H1 (cell line): ENCODE measurements around the gene CDH20. TPM values are rescaled to one million over a fixed set of nuclear protein-coding genes. Genes with fewer than 3 reads are reported as not detected.

Experiments used
- CTCF ChIA-PET: fragments of 300-600 bp; sonication (Branson Sonifier 250); formaldehyde crosslinking; loops from one replicate; lab custom pipeline; 2021; ENCODE audit not compliant: partially characterized antibody; lab: Charles Lee
- POLR2A ChIA-PET: fragments of 300-600 bp; sonication (Branson Sonifier 250); formaldehyde crosslinking; loops from one replicate; lab custom pipeline; 2021; ENCODE audit warnings: inconsistent platforms; ENCODE audit not compliant: partially characterized antibody; lab: Charles Lee
- DNase-seq, 2 experiments: peaks; one replicate each; pipeline versions ENCODE4 v3.0.0 to v3.0.0-alpha.2; 2010 to 2022; ENCODE audit warnings: low spot score in 2 of 2, low read depth in 1 of 2, mixed read lengths in 1 of 2
- FAIRE-seq: peaks from 2 replicates; lab custom pipeline; 2011; peaks lifted over from hg19 to GRCh38; lab: Jason Lieb, UNC
- H2AFZ ChIP-seq: 2 replicates; pipeline ENCODE4 v1.8.1; 2012; ENCODE audit warnings: low read length, inconsistent platforms
- H2AK5ac ChIP-seq: 2 replicates; pipeline ENCODE4 v1.6.1; 2013; ENCODE audit warnings: low read depth, low read length
- H2BK120ac ChIP-seq: replicated peaks from 2 replicates; pipeline ENCODE3; 2013; ENCODE audit warnings: low read depth, low read length, inconsistent platforms
- H2BK12ac ChIP-seq: 2 replicates; pipeline ENCODE4 v1.6.1; 2013; ENCODE audit warnings: low read depth, low read length
- H2BK15ac ChIP-seq: 2 replicates; pipeline ENCODE4 v1.6.1; 2013; ENCODE audit warnings: low read length
- H2BK20ac ChIP-seq: 2 replicates; pipeline ENCODE4 v1.6.1; 2013; ENCODE audit warnings: low read length
- H2BK5ac ChIP-seq: 2 replicates; pipeline ENCODE4 v1.6.1; 2013; ENCODE audit warnings: low read depth, low read length
- H3K14ac ChIP-seq: 2 replicates; pipeline ENCODE4 v1.6.1; 2013; ENCODE audit warnings: inconsistent platforms; ENCODE audit not compliant: insufficient read length
- H3K18ac ChIP-seq: 2 replicates; pipeline ENCODE4 v1.6.1; 2013; ENCODE audit warnings: low read length; ENCODE audit errors: extremely low read depth
- H3K23ac ChIP-seq: 2 replicates; pipeline ENCODE4 v1.6.1; 2013; ENCODE audit warnings: inconsistent platforms; ENCODE audit not compliant: insufficient read length
- H3K23me2 ChIP-seq: 2 replicates; pipeline ENCODE4 v1.6.1; 2013; ENCODE audit warnings: low read depth, low read length
- H3K27ac ChIP-seq: 2 replicates; pipeline ENCODE4 v1.6.1; 2011; ENCODE audit warnings: low read depth, low read length, inconsistent platforms
- H3K27me3 ChIP-seq, 4 experiments: replicated peaks in 1 of 4; 1 replicate in 1 of 4; 2 replicates in 3 of 4; pipeline versions ENCODE4 v1.6.1 to v1.8.1; 2011 to 2013; ENCODE audit warnings: low read length in 3 of 4, mild to moderate bottlenecking in 3 of 4, inconsistent platforms in 2 of 4, mixed read lengths in 2 of 4, moderate library complexity in 1 of 4; ENCODE audit not compliant: control insufficient read depth in 3 of 4, insufficient read depth in 3 of 4; ENCODE audit errors: extremely low read depth in 1 of 4
- H3K36me3 ChIP-seq, 4 experiments: 2 replicates each; pipeline versions ENCODE4 v1.6.1 to v1.8.1; 2011 to 2013; ENCODE audit warnings: mild to moderate bottlenecking in 4 of 4, low read length in 3 of 4, moderate library complexity in 2 of 4, control low read depth in 1 of 4, inconsistent platforms in 1 of 4; ENCODE audit not compliant: insufficient read depth in 4 of 4, control insufficient read depth in 2 of 4
- H3K4ac ChIP-seq: replicated peaks from 2 replicates; pipeline ENCODE3; 2013; ENCODE audit warnings: low read length, low read depth, mixed read lengths, inconsistent platforms; ENCODE audit not compliant: insufficient read length
- H3K4me1 ChIP-seq, 4 experiments: replicated peaks in 1 of 4; 1 replicate in 1 of 4; 2 replicates in 3 of 4; pipeline versions ENCODE4 v1.6.1 to v1.8.1; 2011 to 2013; ENCODE audit warnings: low read length in 3 of 4, inconsistent platforms in 2 of 4, mixed read lengths in 1 of 4; ENCODE audit not compliant: insufficient read depth in 4 of 4, control insufficient read depth in 3 of 4
- H3K4me2 ChIP-seq, 2 experiments: 2 replicates each; pipeline versions ENCODE4 v1.6.1 to v1.8.1; 2011 to 2013; ENCODE audit warnings: low read depth in 2 of 2, low read length in 2 of 2, control low read depth in 1 of 2, inconsistent platforms in 1 of 2, mild to moderate bottlenecking in 1 of 2; ENCODE audit not compliant: insufficient read depth in 1 of 2
- H3K4me3 ChIP-seq, 4 experiments: fragments of 200-600, 300-600 bp in 1 of 4; sonication (generic), shearing (Covaris generic), sonication (Bioruptor Twin) in 1 of 4; 2 replicates each; pipeline versions ENCODE4 v1.5.1 to v1.8.1; 2011 to 2016; ENCODE audit warnings: low read length in 4 of 4, low read depth in 3 of 4, control low read depth in 2 of 4, inconsistent platforms in 2 of 4, mild to moderate bottlenecking in 2 of 4, mixed read lengths in 1 of 4, moderate library complexity in 1 of 4; ENCODE audit not compliant: insufficient read depth in 2 of 4; ENCODE audit errors: extremely low read depth in 1 of 4
- H3K56ac ChIP-seq: replicated peaks from 2 replicates; pipeline ENCODE3; 2013; ENCODE audit warnings: low read depth, mild to moderate bottlenecking, mixed read lengths, low read length, inconsistent platforms; ENCODE audit not compliant: insufficient read length
- H3K79me1 ChIP-seq: 2 replicates; pipeline ENCODE4 v1.6.1; 2013; ENCODE audit warnings: low read depth, low read length, control low read depth
- H3K79me2 ChIP-seq, 2 experiments: 2 replicates each; pipeline versions ENCODE4 v1.6.1 to v1.8.1; 2012 to 2013; ENCODE audit warnings: low read length in 2 of 2, mild to moderate bottlenecking in 2 of 2, inconsistent platforms in 1 of 2; ENCODE audit not compliant: insufficient read depth in 2 of 2, control insufficient read depth in 1 of 2
- H3K9ac ChIP-seq, 4 experiments: replicated peaks in 1 of 4; 1 replicate in 1 of 4; 2 replicates in 3 of 4; pipeline versions ENCODE4 v1.6.1 to v1.8.1; 2011 to 2013; ENCODE audit warnings: low read depth in 3 of 4, low read length in 3 of 4, control low read depth in 2 of 4, mild to moderate bottlenecking in 2 of 4, moderate library complexity in 2 of 4, inconsistent platforms in 1 of 4; ENCODE audit errors: extremely low read depth in 1 of 4
- H3K9me3 ChIP-seq, 2 experiments: 2 replicates each; pipeline versions ENCODE4 v1.6.1 to v1.8.1; 2012 to 2013; ENCODE audit warnings: mild to moderate bottlenecking in 2 of 2, moderate library complexity in 2 of 2, control low read depth in 1 of 2, inconsistent platforms in 1 of 2, low read depth in 1 of 2, low read length in 1 of 2, mixed read lengths in 1 of 2; ENCODE audit not compliant: insufficient read depth in 2 of 2
- H4K20me1 ChIP-seq, 2 experiments: replicated peaks in 1 of 2; 2 replicates each; pipeline versions ENCODE3 to v1.8.1; 2011 to 2013; ENCODE audit warnings: inconsistent platforms in 2 of 2, low read length in 2 of 2, mild to moderate bottlenecking in 1 of 2; ENCODE audit not compliant: insufficient read depth in 2 of 2, control insufficient read depth in 1 of 2
- H4K5ac ChIP-seq: 2 replicates; pipeline ENCODE4 v1.6.1; 2013; ENCODE audit warnings: low read length, low read depth, mixed read lengths, inconsistent platforms; ENCODE audit not compliant: insufficient read length
- H4K8ac ChIP-seq: 2 replicates; pipeline ENCODE4 v1.8.0; 2013; ENCODE audit warnings: mild to moderate bottlenecking, moderate library complexity, low read length, inconsistent platforms; ENCODE audit not compliant: insufficient read depth; ENCODE audit errors: extremely low read depth
- H4K91ac ChIP-seq: replicated peaks from 2 replicates; pipeline ENCODE3; 2013; ENCODE audit warnings: low read length, mixed read lengths, inconsistent platforms; ENCODE audit not compliant: insufficient read length
- ASH2L ChIP-seq: fragments of 200-600, 300-600 bp; sonication (generic); IDR thresholded peaks from one replicate; pipeline ENCODE4 v1.7.1; 2017; ENCODE audit warnings: low read length
- CEBPB ChIP-seq: IDR thresholded peaks from 2 replicates; pipeline ENCODE4 v1.6.1; 2012; ENCODE audit warnings: low read depth, low read length
- CHD1 ChIP-seq: IDR thresholded peaks from 2 replicates; pipeline ENCODE4 v1.6.1; 2012; ENCODE audit warnings: low read depth, low read length, improper control_type of control experiment
- CHD2 ChIP-seq: IDR thresholded peaks from 2 replicates; pipeline ENCODE4 v1.6.1; 2012; ENCODE audit warnings: low read length, improper control_type of control experiment
- EGR1 ChIP-seq: IDR thresholded peaks from 2 replicates; pipeline ENCODE4 v1.6.1; 2011; ENCODE audit warnings: low read depth, low read length, borderline replicate concordance
- EP300 ChIP-seq, 2 experiments: IDR thresholded peaks; 1 replicate in 1 of 2; 2 replicates in 1 of 2; pipeline ENCODE4 v1.6.1; 2011 to 2012; ENCODE audit warnings: low read depth in 2 of 2, low read length in 2 of 2, mild to moderate bottlenecking in 2 of 2, borderline replicate concordance in 1 of 2, inconsistent platforms in 1 of 2, moderate library complexity in 1 of 2
- FOSL1 ChIP-seq: IDR thresholded peaks from 2 replicates; pipeline ENCODE4 v1.6.1; 2011; ENCODE audit warnings: mild to moderate bottlenecking, low read depth, low read length, moderate library complexity; ENCODE audit not compliant: insufficient read depth
- HDAC6 ChIP-seq: IDR thresholded peaks from one replicate; pipeline ENCODE4 v1.7.1; 2012; ENCODE audit warnings: low read depth, mild to moderate bottlenecking, inconsistent platforms, low read length, moderate library complexity
- KDM4A ChIP-seq: IDR thresholded peaks from one replicate; pipeline ENCODE4 v1.7.1; 2012; ENCODE audit warnings: low read depth, mild to moderate bottlenecking, moderate library complexity, low read length, inconsistent platforms; ENCODE audit not compliant: severe bottlenecking
- MAFK ChIP-seq: IDR thresholded peaks from 2 replicates; pipeline ENCODE4 v1.6.1; 2012; ENCODE audit warnings: low read depth, mild to moderate bottlenecking, improper control_type of control experiment, low read length
- NANOG ChIP-seq: IDR thresholded peaks from 2 replicates; pipeline ENCODE4 v1.6.1; 2011; ENCODE audit warnings: low read length, low read depth, mild to moderate bottlenecking, inconsistent platforms; ENCODE audit not compliant: insufficient read depth, poor library complexity, severe bottlenecking
- SIRT6 ChIP-seq: IDR thresholded peaks from one replicate; pipeline ENCODE4 v1.7.1; 2012; ENCODE audit warnings: low read length, inconsistent platforms
- SP2 ChIP-seq: IDR thresholded peaks from 2 replicates; pipeline ENCODE4 v1.6.1; 2012; ENCODE audit warnings: mild to moderate bottlenecking, low read length, inconsistent platforms
- SP4 ChIP-seq: IDR thresholded peaks from 2 replicates; pipeline ENCODE4 v1.6.1; 2012; ENCODE audit warnings: low read length, inconsistent platforms
- TCF12 ChIP-seq: IDR thresholded peaks from 2 replicates; pipeline ENCODE4 v1.6.1; 2011; ENCODE audit warnings: low read depth, mild to moderate bottlenecking, low read length
- WGBS, 2 experiments: shearing (Covaris generic) in 1 of 2; methylation state at CpG; one replicate each; pipeline versions ENCODE4 v1.1.6 to v1.1.7; 2013 to 2015; ENCODE audit warnings: low lambda C conversion rate in 2 of 2, mixed read lengths in 2 of 2, inconsistent platforms in 1 of 2, low coverage in 1 of 2, missing lambda C conversion rate in 1 of 2; ENCODE audit not compliant: insufficient replicate concordance in 2 of 2, insufficient coverage in 1 of 2, insufficient read length in 1 of 2; ENCODE audit errors: extremely low coverage in 1 of 2, missing lambda C conversion rate in 1 of 2; 5-methylcytosine and 5-hydroxymethylcytosine counted together
- polyA plus RNA-seq, 7 experiments: library from polyadenylated mRNA; depleted of rRNA in 3 of 7; stranded (reverse) in 5 of 7; unstranded in 2 of 7; fragments of >200 nt in 5 of 7; fragments of 200-250 nt in 2 of 7; gene quantifications; 1 replicate in 5 of 7; 2 replicates in 1 of 7; 4 replicates in 1 of 7; pipeline versions ENCODE4 v1.2.1 to v1.2.3, GENCODE V29; 2011 to 2013; ENCODE audit warnings: missing spikeins in 2 of 7, mixed read lengths in 2 of 7
- total RNA-seq: library from RNA; stranded (reverse); fragmentation: NEBNext Ultra II Directional; extraction: Animal tissue kit (Norgen Biotek cat#: 25700); gene quantifications from 2 replicates; pipeline ENCODE4 v1.2.1, GENCODE V29; 2021

Gene CDH20
- total and polyA plus RNA-seq, 2 of the 8 experiments (the other 6 are each of a cell fraction or from before 2014, with no cell fraction given) = 0.07 to 0.12 TPM

DNA sequence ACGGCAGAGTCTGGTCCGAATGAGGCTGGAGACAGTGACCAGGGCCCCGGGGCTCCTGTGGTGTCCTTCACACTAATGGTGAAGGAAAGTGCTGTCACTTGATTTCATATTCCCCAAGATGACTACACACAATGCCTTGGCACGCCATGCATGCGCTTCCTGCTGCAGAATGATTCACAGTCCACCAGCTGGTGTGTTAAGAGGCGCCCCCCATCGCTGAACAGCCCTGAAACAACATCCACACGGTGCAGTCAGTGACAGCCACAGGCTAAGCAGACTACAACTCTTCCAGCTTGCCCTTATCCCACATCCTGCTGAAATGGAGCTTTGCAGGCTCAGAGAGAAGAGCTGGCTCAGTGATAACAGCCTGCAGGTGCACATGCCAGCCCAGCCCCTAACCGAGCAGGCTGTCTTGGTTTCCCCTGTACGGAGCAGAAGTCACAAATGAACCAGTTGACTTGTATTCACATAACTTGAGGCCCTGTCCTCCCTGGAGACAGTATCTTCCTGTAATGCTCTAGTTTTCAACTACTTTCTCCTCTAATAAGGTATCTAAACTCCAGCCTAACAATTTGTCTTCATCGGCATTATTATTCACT is 24.3 kb upstream of the CDH20 start:
- no peak overlapping the region for H4K91ac ChIP-seq
- no peak overlapping the region for H3K4me2 ChIP-seq
- H2BK120ac ChIP-seq = no peak overlapping the region
- no peaks in the 10 kb centered on the region for H4K20me1 ChIP-seq
- H4K8ac ChIP-seq = no peak overlapping the region; the same call in 1 of the 2 replicates
- no peak overlapping the region for H3K4me3 ChIP-seq
- no peak overlapping the region for H3K9ac ChIP-seq
- no peak overlapping the region for H2BK20ac ChIP-seq
- no peak overlapping the region for H2AFZ ChIP-seq
- ChIA-PET CTCF (interaction anchor here (1.0 to 3.6 kb wide), 2 partner anchors 13 to 194 kb away, joined by 3 to 14 read pairs; no protein-coding TSS in a partner anchor), POLR2A (no interaction called here)
- H3K9me3 ChIP-seq = no peaks in the 10 kb centered on the region
- H4K5ac ChIP-seq = no peak overlapping the region
- 95% methylated on average over 11 of the region's 11 CpGs; no CpG with 5 or more reads in 1 of the 2 experiments for WGBS, 2 experiments
- H3K79me1 ChIP-seq = no peaks in the 10 kb centered on the region
- no peak overlapping the region for H3K14ac ChIP-seq
- no peak overlapping the region; the same call in 1 of the 2 replicates for H2BK12ac ChIP-seq
- FAIRE-seq (no peak), DNase-seq (no peak)
- H3K79me2 ChIP-seq = no peaks in the 10 kb centered on the region
- no peak overlapping the region for H3K23ac ChIP-seq
- H3K56ac ChIP-seq = no peak overlapping the region
- H3K18ac ChIP-seq = no peak overlapping the region; the same call in 1 of the 2 replicates
- H3K23me2 ChIP-seq = no peaks in the 10 kb centered on the region
- H3K4me1 ChIP-seq = no peaks in the 10 kb centered on the region
- H3K4ac ChIP-seq = no peak overlapping the region
- no peak overlapping the region for H3K27ac ChIP-seq
- H2BK5ac ChIP-seq = no peak overlapping the region
- H2AK5ac ChIP-seq = no peak overlapping the region
- no peaks in the 10 kb centered on the region for H3K36me3 ChIP-seq
- H2BK15ac ChIP-seq = no peak overlapping the region
- H3K27me3 ChIP-seq = no peaks in the 10 kb centered on the region
- TF ChIP-seq EGR1 (no peak), ASH2L (no peak), SP2 (no peak), EP300 (IDR thresholded peaks at IDR 0.05; ENCODE audit: borderline replicate concordance in 1 of 2, low read depth in 2 of 2, low read length in 2 of 2) (no peak), SP4 (no peak), FOSL1 (no peak), CHD1 (no peak), MAFK (no peak), CEBPB (no peak), HDAC6 (no peak), SIRT6 (no peak), KDM4A (no peak), CHD2 (no peak), NANOG (no peak), TCF12 (no peak)
